Activated naive CD8-positive, alpha-beta T cell treated with anti-CD3 and anti-CD28 coated beads for 36 hours (primary cell): ENCODE measurements around the gene SYK. TPM values are rescaled to one million over a fixed set of nuclear protein-coding genes. Genes with fewer than 3 reads are reported as not detected.
"Not testable (repeated sequence)": the region's sequence is repeated elsewhere in the genome, so short reads cannot be mapped to it uniquely, and the experiment has no call there.

Experiments used
- DNase-seq: peaks from one replicate; pipeline ENCODE4 v3.0.0; 2021
- H3K27ac Mint-ChIP-seq: one replicate; pipeline ENCODE4 v1.8.0; 2022; ENCODE audit warnings: mild to moderate bottlenecking, moderate library complexity, mixed read lengths
- H3K27me3 Mint-ChIP-seq: one replicate; pipeline ENCODE4 v1.8.0; 2022; ENCODE audit warnings: mild to moderate bottlenecking, mixed read lengths
- H3K36me3 Mint-ChIP-seq: one replicate; pipeline ENCODE4 v1.8.0; 2021; ENCODE audit warnings: mild to moderate bottlenecking, mixed read lengths
- H3K4me1 Mint-ChIP-seq: one replicate; pipeline ENCODE4 v1.8.0; 2021; ENCODE audit warnings: mixed read lengths
- H3K4me3 Mint-ChIP-seq: one replicate; pipeline ENCODE4 v1.8.0; 2022; ENCODE audit warnings: mild to moderate bottlenecking, moderate library complexity, mixed read lengths
- H3K9me3 Mint-ChIP-seq: one replicate; pipeline ENCODE4 v1.8.0; 2022; ENCODE audit warnings: mixed read lengths
- total RNA-seq, 2 experiments: library from RNA; stranded (reverse); gene quantifications; one replicate each; pipeline ENCODE4 v1.2.3, GENCODE V29; 2021

Gene SYK
- total RNA-seq, 2 experiments from 2014 or later = 0.37 to 0.48 TPM

- Mint-ChIP-seq H3K4me1 (no peaks in the 10 kb centered on the region), H3K36me3 (no peaks in the 10 kb centered on the region)
These were observed 82.0 kb downstream of the SYK start for GRCh38 chr9:90883661-90884060.

GRCh38 chr9:90884178-90884577 is 82.6 kb downstream of the SYK start:
- no peak for DNase-seq
- peaks cover 8% of the 10 kb centered on the region for H3K9me3 Mint-ChIP-seq
- H3K4me1 Mint-ChIP-seq = no peaks in the 10 kb centered on the region
- H3K4me3 Mint-ChIP-seq = no peak overlapping the region
- no peaks in the 10 kb centered on the region for H3K27me3 Mint-ChIP-seq
- H3K36me3 Mint-ChIP-seq = no peaks in the 10 kb centered on the region
- H3K27ac Mint-ChIP-seq = no peak overlapping the region

More at GRCh38 chr9:90883661-90884060, 82.0 kb downstream of the SYK start:
- Mint-ChIP-seq H3K9me3 (peaks cover 8% of the 10 kb centered on the region), H3K4me3 (no peak overlapping the region), H3K27me3 (no peaks in the 10 kb centered on the region), H3K27ac (no peak overlapping the region)
- no peak for DNase-seq

- not testable (repeated sequence) for H3K27me3 Mint-ChIP-seq, H3K4me3 Mint-ChIP-seq, H3K36me3 Mint-ChIP-seq, DNase-seq, H3K9me3 Mint-ChIP-seq, H3K4me1 Mint-ChIP-seq, H3K27ac Mint-ChIP-seq
These were observed 85.2 kb downstream of the SYK start for GRCh38 chr9:90886868-90887267.

GRCh38 chr9:90888941-90889340 is 87.3 kb downstream of the SYK start:
- Mint-ChIP-seq H3K4me1 (no peaks in the 10 kb centered on the region), H3K9me3 (peaks cover 8% of the 10 kb centered on the region), H3K4me3 (no peak overlapping the region), H3K36me3 (no peaks in the 10 kb centered on the region), H3K27me3 (no peaks in the 10 kb centered on the region), H3K27ac (no peak overlapping the region)
- DNase-seq = no peak

GRCh38 chr9:90890146-90890810 is 88.7 kb downstream of the SYK start:
- H3K27me3 Mint-ChIP-seq = no peaks in the 10 kb centered on the region
- no peak overlapping the region for H3K27ac Mint-ChIP-seq
- H3K4me3 Mint-ChIP-seq = no peak overlapping the region
- H3K9me3 Mint-ChIP-seq = peaks cover 5% of the 10 kb centered on the region
- H3K4me1 Mint-ChIP-seq = no peaks in the 10 kb centered on the region
- no peak for DNase-seq
- H3K36me3 Mint-ChIP-seq = no peaks in the 10 kb centered on the region

GRCh38 chr9:90891308-90892040 is 89.9 kb downstream of the SYK start:
- Mint-ChIP-seq H3K27ac (no peak overlapping the region), H3K4me3 (no peak overlapping the region), H3K36me3 (no peaks in the 10 kb centered on the region), H3K4me1 (no peaks in the 10 kb centered on the region), H3K9me3 (no peaks in the 10 kb centered on the region), H3K27me3 (no peaks in the 10 kb centered on the region)
- DNase-seq = no peak

- H3K4me1 Mint-ChIP-seq = no peaks in the 10 kb centered on the region
- no peak overlapping the region for H3K4me3 Mint-ChIP-seq
- no peaks in the 10 kb centered on the region for H3K9me3 Mint-ChIP-seq
- H3K27ac Mint-ChIP-seq = no peak overlapping the region
- no peaks in the 10 kb centered on the region for H3K27me3 Mint-ChIP-seq
- no peak for DNase-seq
- no peaks in the 10 kb centered on the region for H3K36me3 Mint-ChIP-seq
These were observed 91.3 kb downstream of the SYK start for GRCh38 chr9:90892918-90893317.

GRCh38 chr9:90893706-90894105 is 92.1 kb downstream of the SYK start:
- Mint-ChIP-seq H3K36me3 (no peaks in the 10 kb centered on the region), H3K27me3 (no peaks in the 10 kb centered on the region), H3K4me1 (no peaks in the 10 kb centered on the region), H3K27ac (no peak overlapping the region), H3K9me3 (no peaks in the 10 kb centered on the region), H3K4me3 (no peak overlapping the region)
- no peak for DNase-seq

GRCh38 chr9:90894986-90895687 is 93.5 kb downstream of the SYK start:
- Mint-ChIP-seq H3K4me3 (no peak overlapping the region), H3K9me3 (no peaks in the 10 kb centered on the region), H3K4me1 (no peaks in the 10 kb centered on the region)

GRCh38 chr9:90895786-90896185 is 94.2 kb downstream of the SYK start:
- Mint-ChIP-seq H3K9me3 (no peaks in the 10 kb centered on the region), H3K27me3 (no peaks in the 10 kb centered on the region), H3K4me3 (no peak overlapping the region), H3K27ac (no peak overlapping the region), H3K36me3 (no peaks in the 10 kb centered on the region), H3K4me1 (no peaks in the 10 kb centered on the region)
- DNase-seq = no peak

More at GRCh38 chr9:90894986-90895687, 93.5 kb downstream of the SYK start:
- Mint-ChIP-seq H3K27ac (no peak overlapping the region), H3K27me3 (no peaks in the 10 kb centered on the region), H3K36me3 (no peaks in the 10 kb centered on the region)
- DNase-seq = no peak

GRCh38 chr9:90896231-90896630 is 94.6 kb downstream of the SYK start:
- DNase-seq = no peak
- H3K9me3 Mint-ChIP-seq = no peaks in the 10 kb centered on the region
- no peaks in the 10 kb centered on the region for H3K27me3 Mint-ChIP-seq
- no peak overlapping the region for H3K27ac Mint-ChIP-seq
- H3K36me3 Mint-ChIP-seq = no peaks in the 10 kb centered on the region
- H3K4me1 Mint-ChIP-seq = no peaks in the 10 kb centered on the region
- H3K4me3 Mint-ChIP-seq = no peak overlapping the region

- no peaks in the 10 kb centered on the region for H3K27me3 Mint-ChIP-seq
- no peaks in the 10 kb centered on the region for H3K36me3 Mint-ChIP-seq
- no peaks in the 10 kb centered on the region for H3K9me3 Mint-ChIP-seq
- no peaks in the 10 kb centered on the region for H3K4me1 Mint-ChIP-seq
- no peak overlapping the region for H3K27ac Mint-ChIP-seq
- H3K4me3 Mint-ChIP-seq = no peak overlapping the region
- no peak for DNase-seq
These were observed 96.6 kb downstream of the SYK start for GRCh38 chr9:90898228-90898627.

GRCh38 chr9:90899287-90899686 is 97.7 kb downstream of the SYK start:
- no peaks in the 10 kb centered on the region for H3K27me3 Mint-ChIP-seq
- no peaks in the 10 kb centered on the region for H3K4me1 Mint-ChIP-seq
- H3K9me3 Mint-ChIP-seq = no peaks in the 10 kb centered on the region
- DNase-seq = no peak
- no peak overlapping the region for H3K4me3 Mint-ChIP-seq
- no peak overlapping the region for H3K27ac Mint-ChIP-seq
- no peaks in the 10 kb centered on the region for H3K36me3 Mint-ChIP-seq

- no peak overlapping the region for H3K27ac Mint-ChIP-seq
- no peak overlapping the region for H3K4me3 Mint-ChIP-seq
- DNase-seq = no peak
- H3K9me3 Mint-ChIP-seq = no peaks in the 10 kb centered on the region
- no peaks in the 10 kb centered on the region for H3K27me3 Mint-ChIP-seq
- no peaks in the 10 kb centered on the region for H3K4me1 Mint-ChIP-seq
- no peaks in the 10 kb centered on the region for H3K36me3 Mint-ChIP-seq
These were observed 98.5 kb downstream of the SYK start for GRCh38 chr9:90900130-90900529.

- no peaks in the 10 kb centered on the region for H3K9me3 Mint-ChIP-seq
- H3K4me1 Mint-ChIP-seq = no peaks in the 10 kb centered on the region
- no peak for DNase-seq
- H3K36me3 Mint-ChIP-seq = no peaks in the 10 kb centered on the region
- H3K27ac Mint-ChIP-seq = no peak overlapping the region
- H3K27me3 Mint-ChIP-seq = no peaks in the 10 kb centered on the region
- no peak overlapping the region for H3K4me3 Mint-ChIP-seq
These were observed 100.3 kb downstream of the SYK start for GRCh38 chr9:90901933-90902332.
